ENCODE measurements around the gene TENM3. TPM values are rescaled to one million over a fixed set of nuclear protein-coding genes. Genes with fewer than 3 reads are reported as not detected.

The TENM3 gene
- total and polyA plus RNA-seq, 10 of the 15 experiments (the other 5 are each of a cell fraction or from before 2014, with no cell fraction given) = 0.01 to 1.7 (median 0.08) TPM; not detected in 2

GRCh38 chr4:182801636-182802035 is 558.4 kb downstream of the TENM3 start:
- CTCF ChIA-PET = interaction anchor here (1.0 kb wide), 1 partner anchor 123 kb away, joined by 4 read pairs; no protein-coding TSS in a partner anchor
- DNase-seq (ENCODE audit: low read depth, low spot score) (no peak), FAIRE-seq (no peak), ATAC-seq (no peak)
- Histone ChIP-seq H2AFZ (ENCODE audit: control insufficient read depth, low read depth, low read length) (no peak overlapping the region), H3K36me3 (ENCODE audit: control insufficient read depth in 2 of 2, insufficient read depth in 2 of 2, low read length in 1 of 2) (no peaks in the 10 kb centered on the region), H3K9me3 (replicated peaks; ENCODE audit: control insufficient read depth, insufficient read depth, low read length) (no peaks in the 10 kb centered on the region), H3K9ac (ENCODE audit: control insufficient read depth, insufficient read depth, low read length) (no peak overlapping the region), H4K20me1 (ENCODE audit: control insufficient read depth, insufficient read depth) (no peaks in the 10 kb centered on the region), H3K4me2 (ENCODE audit: control insufficient read depth, insufficient read depth) (no peak overlapping the region), H3K79me2 (ENCODE audit: control insufficient read depth, insufficient read depth, low read length) (no peaks in the 10 kb centered on the region), H3K27me3 (replicated peaks in 1 of 2; ENCODE audit: control insufficient read depth in 2 of 2, insufficient read depth in 2 of 2, low read length in 1 of 2) (no peaks in the 10 kb centered on the region), H3K4me3 (no peak overlapping the region), H3K27ac (ENCODE audit: control insufficient read depth, insufficient read depth) (no peak overlapping the region), H3K4me1 (ENCODE audit: control insufficient read depth, insufficient read depth, low read length) (peaks cover 1% of the 10 kb centered on the region; the same call in 1 of the 2 replicates)
- RAD21 ChIA-PET (ENCODE audit: unreplicated experiment) = no interaction called here
- intact Hi-C loops (cut with micrococcal nuclease; ENCODE audit: unreplicated experiment) = loop anchor here (10.0 kb wide), 2 partner anchors 463 to 1657 kb away; no protein-coding TSS in a partner anchor
- POLR2A ChIA-PET = no interaction called here
- 55% methylated on average over 15 of the region's 15 CpGs for WGBS (ENCODE audit: insufficient coverage, insufficient replicate concordance, low lambda C conversion rate, missing lambda C conversion rate)
- no peak for TF ChIP-seq ZBTB40 (IDR thresholded peaks at IDR 0.05; ENCODE audit: borderline replicate concordance)
- TF ChIP-seq SIX5 (IDR thresholded peaks at IDR 0.05; ENCODE audit: low read depth, low read length, severe bottlenecking) = no peak
- TF ChIP-seq TCF12 (IDR thresholded peaks at IDR 0.05; ENCODE audit: low read depth, low read length) = no peak
- no peak for TF ChIP-seq NFXL1 (IDR thresholded peaks at IDR 0.05; ENCODE audit: borderline replicate concordance)
- no peak for TF ChIP-seq MTA2 (IDR thresholded peaks at IDR 0.05; ENCODE audit: low read depth)
- TF ChIP-seq CBFB (IDR thresholded peaks at IDR 0.05; ENCODE audit: low read depth) = no peak
- TF ChIP-seq STAT1 (conservative IDR thresholded peaks at IDR 0.05) = no peak
- no peak for TF ChIP-seq EP300 (IDR thresholded peaks at IDR 0.05; ENCODE audit: borderline replicate concordance in 1 of 2, control insufficient read depth in 1 of 2, low read depth in 2 of 2, low read length in 2 of 2)
- no peak for TF ChIP-seq EGR1 (IDR thresholded peaks at IDR 0.05; ENCODE audit: borderline replicate concordance in 1 of 2, low read depth in 2 of 2, low read length in 2 of 2)
- TF ChIP-seq NR2C2 (IDR thresholded peaks at IDR 0.05; ENCODE audit: borderline replicate concordance, control insufficient read depth, insufficient read length, low read depth) = no peak
- no peak for TF ChIP-seq BACH1 (IDR thresholded peaks at IDR 0.05; ENCODE audit: borderline replicate concordance)
- TF ChIP-seq MYC (IDR thresholded peaks at IDR 0.05; ENCODE audit: insufficient read depth, insufficient read length, insufficient replicate concordance, low read length, severe bottlenecking) = no peak
- TF ChIP-seq RAD51 (IDR thresholded peaks at IDR 0.05) = no peak
- in situ Hi-C loops (cut with MboI) = no loop called here
- BruUV-seq (replicated peaks) = no TSS peak
- SMC1A ChIA-PET (ENCODE audit: uncharacterized antibody, unreplicated experiment) = interaction anchor here (1.0 to 1.5 kb wide), 2 partner anchors 197 to 326 kb away, joined by 3 read pairs; no protein-coding TSS in a partner anchor

Measured in GM12878 (cell line).